Measurements from ENCODE around the gene XPC.

The XPC gene

GRCh38 chr3:14147617-14148016 is 30.8 kb downstream of the XPC start:
- no peaks in the 10 kb centered on the region for H3K9me3 ChIP-seq (ENCODE audit: insufficient read depth, low read length, severe bottlenecking)
- peaks cover 10% of the 10 kb centered on the region for H4K20me1 ChIP-seq (ENCODE audit: insufficient read depth, low read length)
- DNase-seq (no peak), ATAC-seq (ENCODE audit: insufficient read depth, low read depth) (no peak)
- H3K4me2 ChIP-seq (ENCODE audit: insufficient read depth, low read length): no peak overlapping the region
- H3K4me3 ChIP-seq (ENCODE audit: low read depth in 1 of 2, low read length in 2 of 2): no peak overlapping the region
- no peak overlapping the region for H2AFZ ChIP-seq (ENCODE audit: low read depth, low read length)
- no peaks in the 10 kb centered on the region for H3K27me3 ChIP-seq (ENCODE audit: insufficient read depth, low read length, poor library complexity)
- no peak overlapping the region for H3K9ac ChIP-seq (ENCODE audit: low read depth, low read length)
- TF ChIP-seq, protein P1, sequence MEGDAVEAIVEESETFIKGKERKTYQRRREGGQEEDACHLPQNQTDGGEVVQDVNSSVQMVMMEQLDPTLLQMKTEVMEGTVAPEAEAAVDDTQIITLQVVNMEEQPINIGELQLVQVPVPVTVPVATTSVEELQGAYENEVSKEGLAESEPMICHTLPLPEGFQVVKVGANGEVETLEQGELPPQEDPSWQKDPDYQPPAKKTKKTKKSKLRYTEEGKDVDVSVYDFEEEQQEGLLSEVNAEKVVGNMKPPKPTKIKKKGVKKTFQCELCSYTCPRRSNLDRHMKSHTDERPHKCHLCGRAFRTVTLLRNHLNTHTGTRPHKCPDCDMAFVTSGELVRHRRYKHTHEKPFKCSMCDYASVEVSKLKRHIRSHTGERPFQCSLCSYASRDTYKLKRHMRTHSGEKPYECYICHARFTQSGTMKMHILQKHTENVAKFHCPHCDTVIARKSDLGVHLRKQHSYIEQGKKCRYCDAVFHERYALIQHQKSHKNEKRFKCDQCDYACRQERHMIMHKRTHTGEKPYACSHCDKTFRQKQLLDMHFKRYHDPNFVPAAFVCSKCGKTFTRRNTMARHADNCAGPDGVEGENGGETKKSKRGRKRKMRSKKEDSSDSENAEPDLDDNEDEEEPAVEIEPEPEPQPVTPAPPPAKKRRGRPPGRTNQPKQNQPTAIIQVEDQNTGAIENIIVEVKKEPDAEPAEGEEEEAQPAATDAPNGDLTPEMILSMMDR (IDR thresholded peaks at IDR 0.05; ENCODE audit: borderline replicate concordance, extremely low read depth, low read length, poor library complexity, severe bottlenecking): no peak
- TF ChIP-seq EZH2 (IDR thresholded peaks at IDR 0.05; ENCODE audit: borderline replicate concordance, low read depth, low read length, severe bottlenecking): no peak
- peaks cover 3% of the 10 kb centered on the region; the same call in 1 of the 2 replicates for H3K4me1 ChIP-seq (ENCODE audit: insufficient read depth, low read length)
- no peaks in the 10 kb centered on the region for H3K79me2 ChIP-seq (ENCODE audit: insufficient read depth, low read length)
- no peak overlapping the region for H3K27ac ChIP-seq (ENCODE audit: low read length)
- H3K36me3 ChIP-seq (ENCODE audit: insufficient read depth, low read length): peaks cover 62% of the 10 kb centered on the region

- Histone ChIP-seq H2AFZ (ENCODE audit: low read depth, low read length) (no peak overlapping the region), H3K9me3 (ENCODE audit: insufficient read depth, low read length, severe bottlenecking) (no peaks in the 10 kb centered on the region), H3K4me3 (ENCODE audit: low read depth in 1 of 2, low read length in 2 of 2) (no peak overlapping the region), H3K36me3 (ENCODE audit: insufficient read depth, low read length) (peaks cover 61% of the 10 kb centered on the region), H3K4me2 (ENCODE audit: insufficient read depth, low read length) (no peak overlapping the region), H4K20me1 (ENCODE audit: insufficient read depth, low read length) (peaks cover 10% of the 10 kb centered on the region), H3K4me1 (ENCODE audit: insufficient read depth, low read length) (peaks cover 3% of the 10 kb centered on the region; the same call in 1 of the 2 replicates), H3K27me3 (ENCODE audit: insufficient read depth, low read length, poor library complexity) (no peaks in the 10 kb centered on the region), H3K27ac (ENCODE audit: low read length) (no peak overlapping the region), H3K79me2 (ENCODE audit: insufficient read depth, low read length) (no peaks in the 10 kb centered on the region), H3K9ac (ENCODE audit: low read depth, low read length) (no peak overlapping the region)
- ATAC-seq (ENCODE audit: insufficient read depth, low read depth) (no peak), DNase-seq (no peak)
- TF ChIP-seq, protein P1 (IDR thresholded peaks at IDR 0.05; ENCODE audit: borderline replicate concordance, extremely low read depth, low read length, poor library complexity, severe bottlenecking): no peak
- no peak for TF ChIP-seq EZH2 (IDR thresholded peaks at IDR 0.05; ENCODE audit: borderline replicate concordance, low read depth, low read length, severe bottlenecking)
Measured at GRCh38 chr3:14147066-14147435, 31.4 kb downstream of the XPC start.

- no peak overlapping the region for H3K4me3 ChIP-seq (ENCODE audit: low read depth in 1 of 2, low read length in 2 of 2)
- H3K27ac ChIP-seq (ENCODE audit: low read length): no peak overlapping the region
- ATAC-seq (ENCODE audit: insufficient read depth, low read depth): no peak
- no peak for DNase-seq
- H3K27me3 ChIP-seq (ENCODE audit: insufficient read depth, low read length, poor library complexity): no peaks in the 10 kb centered on the region
- peaks cover 61% of the 10 kb centered on the region for H3K36me3 ChIP-seq (ENCODE audit: insufficient read depth, low read length)
- no peak overlapping the region for H2AFZ ChIP-seq (ENCODE audit: low read depth, low read length)
- no peak overlapping the region for H3K4me2 ChIP-seq (ENCODE audit: insufficient read depth, low read length)
- peaks cover 3% of the 10 kb centered on the region; the same call in 1 of the 2 replicates for H3K4me1 ChIP-seq (ENCODE audit: insufficient read depth, low read length)
- H3K9ac ChIP-seq (ENCODE audit: low read depth, low read length): no peak overlapping the region
- TF ChIP-seq EZH2 (IDR thresholded peaks at IDR 0.05; ENCODE audit: borderline replicate concordance, low read depth, low read length, severe bottlenecking): no peak
- TF ChIP-seq, protein P1 (IDR thresholded peaks at IDR 0.05; ENCODE audit: borderline replicate concordance, extremely low read depth, low read length, poor library complexity, severe bottlenecking): no peak
- H3K79me2 ChIP-seq (ENCODE audit: insufficient read depth, low read length): no peaks in the 10 kb centered on the region
- H3K9me3 ChIP-seq (ENCODE audit: insufficient read depth, low read length, severe bottlenecking): no peaks in the 10 kb centered on the region
- H4K20me1 ChIP-seq (ENCODE audit: insufficient read depth, low read length): peaks cover 10% of the 10 kb centered on the region
Measured at GRCh38 chr3:14146381-14147065, 31.9 kb downstream of the XPC start.

Measured in DND-41 (cell line).